ENCODE data around the gene ANKRD20A1.
"Not testable (repeated sequence)": the region's sequence is repeated elsewhere in the genome, so short reads cannot be mapped to it uniquely, and the experiment has no call there.

The ANKRD20A1 gene

GRCh38 chr9:67858871-67859270, at the start of gene ANKRD20A1:
Gene ANKRD20A1 (plus strand): TSS chr9:67858931. CDS start chr9:67859427, 496 bp downstream.
- DNase-seq (ENCODE audit: low read depth in 3 of 3): not testable (repeated sequence)

- DNase-seq (ENCODE audit: low read depth in 3 of 3): not testable (repeated sequence)
These were observed 26.6 kb upstream of the ANKRD20A1 start for GRCh38 chr9:67832088-67832487.

Measured in stimulated activated CD4-positive, alpha-beta T cell treated with anti-CD3 and anti-CD28 coated beads, TNF-alpha, amount 100 ng/mL, for 4 hours (primary cell).